ENCODE measurements around the gene D2HGDH. TPM values are rescaled to one million over a fixed set of nuclear protein-coding genes. Genes with fewer than 3 reads are reported as not detected.

Gene D2HGDH
- total RNA-seq, 1 experiment from 2014 or later: 30.7 TPM

DNA sequence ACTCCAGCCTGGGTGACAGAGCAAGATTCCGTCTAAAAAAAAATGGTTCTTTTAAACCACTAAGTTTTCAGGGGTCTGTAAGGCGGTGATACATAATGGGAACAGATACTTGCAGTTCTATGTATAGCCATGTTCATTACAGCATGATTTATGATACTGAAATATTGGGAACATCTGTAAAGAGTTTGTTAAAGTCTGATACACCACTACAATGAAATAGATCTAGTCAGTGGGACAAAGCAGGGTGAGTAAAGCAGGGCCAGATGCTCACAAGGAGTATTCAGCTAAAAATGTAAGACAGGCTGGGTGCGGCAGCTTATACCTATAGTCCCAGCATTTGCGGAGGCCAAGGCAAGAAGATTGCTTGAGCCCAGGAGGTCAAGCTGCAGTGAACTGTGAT is 38.8 kb upstream of the D2HGDH start:
- H3K9me3 ChIP-seq (ENCODE audit: low read depth, low read length, poor library complexity, severe bottlenecking): no peaks in the 10 kb centered on the region
- no peak for TF ChIP-seq EZH2 (IDR thresholded peaks at IDR 0.05; ENCODE audit: borderline replicate concordance, low read depth, low read length, poor library complexity, severe bottlenecking)
- TF ChIP-seq, protein P1, sequence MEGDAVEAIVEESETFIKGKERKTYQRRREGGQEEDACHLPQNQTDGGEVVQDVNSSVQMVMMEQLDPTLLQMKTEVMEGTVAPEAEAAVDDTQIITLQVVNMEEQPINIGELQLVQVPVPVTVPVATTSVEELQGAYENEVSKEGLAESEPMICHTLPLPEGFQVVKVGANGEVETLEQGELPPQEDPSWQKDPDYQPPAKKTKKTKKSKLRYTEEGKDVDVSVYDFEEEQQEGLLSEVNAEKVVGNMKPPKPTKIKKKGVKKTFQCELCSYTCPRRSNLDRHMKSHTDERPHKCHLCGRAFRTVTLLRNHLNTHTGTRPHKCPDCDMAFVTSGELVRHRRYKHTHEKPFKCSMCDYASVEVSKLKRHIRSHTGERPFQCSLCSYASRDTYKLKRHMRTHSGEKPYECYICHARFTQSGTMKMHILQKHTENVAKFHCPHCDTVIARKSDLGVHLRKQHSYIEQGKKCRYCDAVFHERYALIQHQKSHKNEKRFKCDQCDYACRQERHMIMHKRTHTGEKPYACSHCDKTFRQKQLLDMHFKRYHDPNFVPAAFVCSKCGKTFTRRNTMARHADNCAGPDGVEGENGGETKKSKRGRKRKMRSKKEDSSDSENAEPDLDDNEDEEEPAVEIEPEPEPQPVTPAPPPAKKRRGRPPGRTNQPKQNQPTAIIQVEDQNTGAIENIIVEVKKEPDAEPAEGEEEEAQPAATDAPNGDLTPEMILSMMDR (conservative IDR thresholded peaks at IDR 0.05; ENCODE audit: low read depth, low read length): no peak
- H3K4me1 ChIP-seq (ENCODE audit: insufficient read depth, low read length, poor library complexity, severe bottlenecking): peaks cover 6% of the 10 kb centered on the region
- ChIA-PET CTCF (no interaction called here), POLR2A (ENCODE audit: low non-redundant PET) (no interaction called here)
- intact Hi-C loops (cut with micrococcal nuclease; ENCODE audit: unreplicated experiment): no loop called here
- no peak for DNase-seq (ENCODE audit: low spot score)
- H3K36me3 ChIP-seq (ENCODE audit: insufficient read depth, low read length, poor library complexity, severe bottlenecking): peaks cover 42% of the 10 kb centered on the region
- no peaks in the 10 kb centered on the region for H3K27me3 ChIP-seq (replicated peaks; ENCODE audit: insufficient read depth, low read depth, low read length, poor library complexity)
- H3K4me3 ChIP-seq (ENCODE audit: low read depth, low read length, poor library complexity, severe bottlenecking): no peak overlapping the region
- BruUV-seq (replicated peaks): no TSS peak
- H3K27ac ChIP-seq (ENCODE audit: low read depth, low read length, poor library complexity, severe bottlenecking): no peak overlapping the region

GRCh38 chr2:241701149-241701398 is 33.4 kb upstream of the D2HGDH start:
- peak overlapping the region; percentile 98 for H3K27ac ChIP-seq (ENCODE audit: low read depth, low read length, poor library complexity, severe bottlenecking)
- CTCF ChIA-PET: no interaction called here
- no peaks in the 10 kb centered on the region for H3K27me3 ChIP-seq (replicated peaks; ENCODE audit: insufficient read depth, low read depth, low read length, poor library complexity)
- peaks cover 13% of the 10 kb centered on the region for H3K36me3 ChIP-seq (ENCODE audit: insufficient read depth, low read length, poor library complexity, severe bottlenecking)
- intact Hi-C loops (cut with micrococcal nuclease; ENCODE audit: unreplicated experiment): loop anchor here (2.0 to 10.0 kb wide), 2 partner anchors 14 to 184 kb away; partner anchors contain the start of gene DTYMK
- POLR2A ChIA-PET (ENCODE audit: low non-redundant PET): interaction anchor here (1.6 kb wide), 1 partner anchor 15 kb away, joined by 6 read pairs; the partner anchor contains the start of gene DTYMK
- peak overlapping the region; percentile 94 for H3K4me3 ChIP-seq (ENCODE audit: low read depth, low read length, poor library complexity, severe bottlenecking)
- TF ChIP-seq EZH2 (IDR thresholded peaks at IDR 0.05; ENCODE audit: borderline replicate concordance, low read depth, low read length, poor library complexity, severe bottlenecking): no peak
- TF ChIP-seq, protein P1 (conservative IDR thresholded peaks at IDR 0.05; ENCODE audit: low read depth, low read length): peak; percentile 45
- no TSS peak for BruUV-seq (replicated peaks)
- no peak for DNase-seq (ENCODE audit: low spot score)
- H3K9me3 ChIP-seq (ENCODE audit: low read depth, low read length, poor library complexity, severe bottlenecking): peaks cover 5% of the 10 kb centered on the region
- H3K4me1 ChIP-seq (ENCODE audit: insufficient read depth, low read length, poor library complexity, severe bottlenecking): peaks cover 9% of the 10 kb centered on the region

- Histone ChIP-seq H3K9me3 (ENCODE audit: low read depth, low read length, poor library complexity, severe bottlenecking) (peaks cover 8% of the 10 kb centered on the region), H3K4me1 (ENCODE audit: insufficient read depth, low read length, poor library complexity, severe bottlenecking) (peaks cover 9% of the 10 kb centered on the region), H3K27me3 (replicated peaks; ENCODE audit: insufficient read depth, low read depth, low read length, poor library complexity) (no peaks in the 10 kb centered on the region), H3K36me3 (ENCODE audit: insufficient read depth, low read length, poor library complexity, severe bottlenecking) (peaks cover 18% of the 10 kb centered on the region), H3K4me3 (ENCODE audit: low read depth, low read length, poor library complexity, severe bottlenecking) (peak within 1 kb of the TSS; percentile 94), H3K27ac (ENCODE audit: low read depth, low read length, poor library complexity, severe bottlenecking) (peak within 1 kb of the TSS; percentile 98)
- CTCF ChIA-PET: interaction anchor here (0.6 to 1.1 kb wide), 2 partner anchors 12 to 15 kb away, joined by 3 to 4 read pairs; partner anchors contain the start of gene DTYMK
- intact Hi-C loops (cut with micrococcal nuclease; ENCODE audit: unreplicated experiment): loop anchor here (2.0 to 10.0 kb wide), 2 partner anchors 15 to 183 kb away; partner anchors contain the start of gene DTYMK
- DNase-seq (ENCODE audit: low spot score): peak; percentile 95
- TF ChIP-seq, protein P1 (conservative IDR thresholded peaks at IDR 0.05; ENCODE audit: low read depth, low read length): no peak; the same call in 1 of the 2 replicates
- no peak for TF ChIP-seq EZH2 (IDR thresholded peaks at IDR 0.05; ENCODE audit: borderline replicate concordance, low read depth, low read length, poor library complexity, severe bottlenecking)
- POLR2A ChIA-PET (ENCODE audit: low non-redundant PET): interaction anchor here (0.6 to 1.6 kb wide), 2 partner anchors 13 to 15 kb away, joined by 3 to 6 read pairs; partner anchors contain the start of gene DTYMK
- no TSS peak for BruUV-seq (replicated peaks)
These were observed 32.9 kb upstream of the D2HGDH start, which contains the start of gene ING5 for GRCh38 chr2:241701399-241702154. ING5 (plus strand) TSS chr2:241702039; CDS start chr2:241702066, 27 bp downstream.
